HG03432 (cell line): ENCODE data around the gene ZNF583.

Experiments used
- ATAC-seq: cut with Tn5 transposase; IDR thresholded peaks from one replicate; pipeline ENCODE4 v1.9.1; 2021; ENCODE audit warnings: mild to moderate bottlenecking, moderate library complexity; ENCODE audit not compliant: unreplicated experiment

ZNF583 gene

GRCh38 chr19:56403764-56404704, at the start of gene ZNF583:
Gene ZNF583, plus strand, starts transcription at chr19:56404332. Its CDS starts 2,783 bp downstream, at chr19:56407115.
- ATAC-seq, result peak; percentile 90

- ATAC-seq, result no peak
Measured at GRCh38 chr19:56355517-56355916, 48.6 kb upstream of the ZNF583 start.

- ATAC-seq, result no peak
Measured at GRCh38 chr19:56356944-56357343, 47.2 kb upstream of the ZNF583 start.

GRCh38 chr19:56360841-56361240, 43.3 kb upstream of the ZNF583 start:
- ATAC-seq, result no peak

- ATAC-seq, result peak; percentile 91
Measured at GRCh38 chr19:56367829-56368711, 36.1 kb upstream of the ZNF583 start.

- no peak for ATAC-seq
Measured at GRCh38 chr19:56369886-56370676, 34.1 kb upstream of the ZNF583 start.

- ATAC-seq, result no peak
Measured at GRCh38 chr19:56372281-56372680, 31.9 kb upstream of the ZNF583 start.

GRCh38 chr19:56377105-56377924, 26.8 kb upstream of the ZNF583 start:
- no peak for ATAC-seq

GRCh38 chr19:56383826-56384605, 20.1 kb upstream of the ZNF583 start:
- ATAC-seq, result no peak

- ATAC-seq, result peak; percentile 95
Measured at GRCh38 chr19:56393119-56394012, 10.8 kb upstream of the ZNF583 start, which contains the start of gene ZNF582. Gene ZNF582, minus strand, starts transcription at chr19:56393534. Its CDS starts 1,782 bp downstream, at chr19:56391752.

- ATAC-seq, result no peak
Measured at GRCh38 chr19:56398809-56399208, 5.3 kb upstream of the ZNF583 start.

GRCh38 chr19:56400485-56400884, 3.6 kb upstream of the ZNF583 start:
- no peak for ATAC-seq

GRCh38 chr19:56403261-56403660, 871 bp upstream of the ZNF583 start:
- no peak for ATAC-seq

- peak; percentile 11 for ATAC-seq
Measured at GRCh38 chr19:56404705-56405056, 549 bp downstream of the ZNF583 start.

GRCh38 chr19:56405062-56405461, 930 bp downstream of the ZNF583 start:
- no peak for ATAC-seq

- no peak for ATAC-seq
Measured at GRCh38 chr19:56423276-56423984, 19.3 kb downstream of the ZNF583 start.

- no peak for ATAC-seq
Measured at GRCh38 chr19:56423985-56424353, 19.8 kb downstream of the ZNF583 start.
